SJCRH30 (cell line): ENCODE results near the gene CCT2. TPM values are rescaled to one million over a fixed set of nuclear protein-coding genes. Genes with fewer than 3 reads are reported as not detected.

Experiments
- DNase-seq, 2 experiments: peaks; one replicate each; pipeline ENCODE4 v3.0.0-alpha.2; 2015 to 2020
- H3K27ac ChIP-seq: fragments of 250-450 bp; sonication (Bioruptor Pico); 2 replicates; pipeline ENCODE4 v1.5.1; 2020; ENCODE audit warnings: mild to moderate bottlenecking, moderate library complexity
- H3K27me3 ChIP-seq: fragments of 250-450 bp; sonication (Bioruptor Pico); 2 replicates; pipeline ENCODE4 v1.5.1; 2020; ENCODE audit warnings: mild to moderate bottlenecking, moderate library complexity
- H3K36me3 ChIP-seq: fragments of 250-450 bp; sonication (Bioruptor Pico); 2 replicates; pipeline ENCODE4 v1.5.1; 2020; ENCODE audit warnings: mild to moderate bottlenecking, moderate library complexity
- H3K4me1 ChIP-seq: fragments of 250-450 bp; sonication (Bioruptor Pico); 2 replicates; pipeline ENCODE4 v1.5.1; 2020; ENCODE audit warnings: mild to moderate bottlenecking, moderate library complexity
- H3K4me3 ChIP-seq: fragments of 250-450 bp; sonication (Bioruptor Pico); 2 replicates; pipeline ENCODE4 v1.5.1; 2020; ENCODE audit warnings: mild to moderate bottlenecking, moderate library complexity
- H3K9me3 ChIP-seq: fragments of 250-450 bp; sonication (Bioruptor Pico); replicated peaks from 2 replicates; pipeline ENCODE4 v1.5.1; 2020; ENCODE audit warnings: mild to moderate bottlenecking, moderate library complexity
- total RNA-seq: library from RNA; depleted of rRNA; stranded (reverse); fragments of >200 nt; shearing (Covaris generic); gene quantifications from 2 replicates; pipeline ENCODE4 v1.2.3, GENCODE V29; 2014; rRNA removed

The CCT2 gene
- total RNA-seq, 1 experiment from 2014 or later: 361 TPM

- no peaks in the 10 kb centered on the region for H3K4me1 ChIP-seq
- no peak for DNase-seq
- no peaks in the 10 kb centered on the region for H3K9me3 ChIP-seq
- no peaks in the 10 kb centered on the region for H3K27me3 ChIP-seq
- no peak overlapping the region for H3K27ac ChIP-seq
- H3K4me3 ChIP-seq: no peak overlapping the region
- no peaks in the 10 kb centered on the region for H3K36me3 ChIP-seq
Observed at GRCh38 chr12:69644511-69644910, 59.3 kb downstream of the CCT2 start.

DNA sequence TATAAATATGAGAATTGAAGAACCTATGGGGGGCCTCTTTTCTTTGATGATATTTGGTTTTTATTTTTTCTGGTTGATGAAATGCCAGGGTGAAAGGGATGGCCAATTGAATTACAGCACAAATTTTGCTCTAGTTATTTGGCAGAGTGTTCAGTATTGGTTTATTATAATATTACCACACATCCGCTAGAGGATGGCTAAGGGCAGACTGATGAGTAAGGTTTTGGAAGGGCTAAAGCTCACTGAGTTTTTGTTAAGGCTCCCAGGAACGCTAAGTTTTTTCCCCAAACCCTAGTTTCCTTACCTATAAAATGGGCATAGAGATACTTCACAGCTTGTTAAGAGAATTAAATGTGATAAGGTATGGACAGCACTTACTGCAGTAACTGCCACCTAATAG lies 59.8 kb downstream of the CCT2 start:
- H3K4me3 ChIP-seq: no peak overlapping the region
- no peak for DNase-seq
- no peaks in the 10 kb centered on the region for H3K9me3 ChIP-seq
- H3K27ac ChIP-seq: no peak overlapping the region
- no peaks in the 10 kb centered on the region for H3K4me1 ChIP-seq
- H3K36me3 ChIP-seq: no peaks in the 10 kb centered on the region
- H3K27me3 ChIP-seq: no peaks in the 10 kb centered on the region

DNA sequence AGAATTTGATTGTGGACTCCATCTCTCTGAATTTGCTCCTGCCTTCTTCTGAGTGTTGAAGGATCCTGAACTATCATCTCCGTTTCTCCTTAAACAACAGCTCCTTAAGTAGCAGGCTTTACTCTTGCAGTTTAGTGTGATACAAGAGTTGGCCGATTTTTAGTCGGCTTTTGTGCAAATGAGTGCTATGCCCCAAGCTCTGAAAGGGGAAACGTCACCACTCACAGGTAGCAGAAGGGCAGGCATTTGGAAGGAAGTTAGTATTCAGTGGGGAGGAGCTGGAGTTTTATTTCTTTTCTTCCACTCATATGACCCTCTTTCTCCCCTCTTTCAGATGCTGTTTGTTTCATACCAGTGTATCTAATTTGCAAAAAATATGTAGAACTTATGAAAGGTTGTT lies 61.9 kb downstream of the CCT2 start:
- no peaks in the 10 kb centered on the region for H3K9me3 ChIP-seq
- no peak overlapping the region for H3K4me3 ChIP-seq
- no peaks in the 10 kb centered on the region for H3K27me3 ChIP-seq
- DNase-seq: no peak
- H3K4me1 ChIP-seq: no peaks in the 10 kb centered on the region
- H3K36me3 ChIP-seq: no peaks in the 10 kb centered on the region
- no peak overlapping the region for H3K27ac ChIP-seq

DNA sequence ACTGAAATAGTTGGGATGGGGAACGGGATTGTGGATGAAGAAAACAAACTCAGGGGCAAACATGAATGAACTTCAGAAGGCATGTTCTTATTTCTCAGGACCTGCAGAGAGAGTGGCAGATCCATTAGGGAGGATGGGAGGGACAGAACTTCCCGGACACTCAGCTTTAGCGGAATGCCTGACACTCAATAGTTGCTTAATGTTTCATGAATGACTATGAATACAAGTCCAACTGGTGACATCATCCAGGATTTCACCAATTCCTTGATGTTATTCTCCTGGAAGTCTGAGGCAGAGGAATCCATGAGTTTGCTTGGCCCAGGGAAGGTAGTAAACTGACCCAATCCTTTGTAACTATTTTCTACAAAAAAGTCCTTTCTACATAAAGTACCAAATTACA lies 63.2 kb downstream of the CCT2 start:
- no peak for DNase-seq
- Histone ChIP-seq H3K4me3 (no peak overlapping the region), H3K9me3 (no peaks in the 10 kb centered on the region), H3K4me1 (no peaks in the 10 kb centered on the region), H3K36me3 (no peaks in the 10 kb centered on the region), H3K27me3 (no peaks in the 10 kb centered on the region), H3K27ac (no peak overlapping the region)

DNA sequence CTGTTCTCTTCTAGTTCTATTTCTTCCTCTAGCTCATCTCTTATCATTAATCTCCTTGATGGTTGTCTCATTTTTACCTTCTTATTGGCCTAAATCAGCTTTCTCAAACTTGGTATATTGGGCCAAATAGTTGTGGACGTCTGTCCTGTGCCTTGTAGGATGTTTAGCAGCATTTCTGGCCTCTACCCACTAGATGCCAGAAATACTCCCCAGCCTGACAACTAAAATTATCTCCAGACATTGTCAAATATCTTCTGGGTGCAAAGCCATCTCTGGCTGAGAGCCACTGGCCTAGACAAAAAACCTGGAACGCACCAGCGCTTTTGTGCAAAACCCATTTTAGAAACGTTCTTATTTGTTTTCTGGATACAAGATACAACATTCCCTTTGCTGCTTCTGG lies 64.3 kb downstream of the CCT2 start:
- H3K36me3 ChIP-seq: no peaks in the 10 kb centered on the region
- H3K9me3 ChIP-seq: no peaks in the 10 kb centered on the region
- no peak overlapping the region for H3K4me3 ChIP-seq
- H3K4me1 ChIP-seq: no peaks in the 10 kb centered on the region; the same call in 1 of the 2 replicates
- H3K27ac ChIP-seq: no peak overlapping the region
- no peak for DNase-seq
- no peaks in the 10 kb centered on the region for H3K27me3 ChIP-seq

Other genes with a start within 250 kb of the CCT2 start
- 0.10 TPM in 1 of 2 replicates, not detected in the other for gene LYZ, start 237.1 kb upstream of the CCT2 start, total RNA-seq
- 30.3 and 34.2 TPM in 2 replicates for gene YEATS4, start 225.7 kb upstream of the CCT2 start, total RNA-seq
- 25.9 and 28.4 TPM in 2 replicates for gene FRS2, start 115.1 kb upstream of the CCT2 start, total RNA-seq
- not detected in 2 replicates for gene LRRC10, start 25.4 kb downstream of the CCT2 start, total RNA-seq
- 0.05 TPM in 1 of 2 replicates, not detected in the other for gene BEST3, start 113.8 kb downstream of the CCT2 start, total RNA-seq
- gene RAB3IP, start 153.4 kb downstream of the CCT2 start, total RNA-seq: 9.1 and 10.4 TPM in 2 replicates
- gene MYRFL, start 239.8 kb downstream of the CCT2 start, total RNA-seq: 0.08 TPM in 1 of 2 replicates, not detected in the other